LNCaP clone FGC (cell line): ENCODE results near the gene MILR1.
"Not testable (repeated sequence)": the region's sequence is repeated elsewhere in the genome, so short reads cannot be mapped to it uniquely, and the experiment has no call there.

Source experiments
- DNase-seq: peaks from one replicate; pipeline ENCODE4 v3.0.0-alpha.2; 2011; ENCODE audit warnings: low read depth
- H3K4me3 ChIP-seq: 2 replicates; pipeline ENCODE4 v1.5.1; 2011; ENCODE audit warnings: mild to moderate bottlenecking, low read depth, low read length, control low read depth
- CTCF ChIP-seq: IDR thresholded peaks from 2 replicates; pipeline ENCODE4 v1.5.1; 2012; ENCODE audit warnings: mild to moderate bottlenecking; ENCODE audit not compliant: control insufficient read depth, insufficient read depth; ENCODE audit errors: extremely low read depth

MILR1 gene

DNA sequence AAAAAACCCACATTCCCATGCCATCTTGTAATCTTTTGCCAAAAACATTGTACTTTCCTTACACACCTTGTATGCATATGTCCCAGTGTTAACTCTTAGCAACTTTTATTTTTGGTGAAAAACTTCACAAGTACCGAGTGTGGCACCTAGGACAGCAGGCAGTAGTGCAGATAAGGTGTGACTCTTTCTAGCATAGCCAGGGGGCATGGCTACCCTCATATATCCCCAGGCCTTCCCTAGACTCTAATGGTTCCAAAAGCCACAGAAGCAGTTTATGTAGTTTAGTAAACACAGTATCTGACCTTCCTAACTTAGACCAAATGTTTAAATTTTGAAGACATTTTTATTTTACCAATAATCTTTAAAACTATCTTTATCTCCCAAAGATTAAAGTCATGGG, 20.5 kb upstream of the MILR1 start:
- H3K4me3 ChIP-seq: no peak overlapping the region
- no peak for DNase-seq
- TF ChIP-seq CTCF: no peak

DNA sequence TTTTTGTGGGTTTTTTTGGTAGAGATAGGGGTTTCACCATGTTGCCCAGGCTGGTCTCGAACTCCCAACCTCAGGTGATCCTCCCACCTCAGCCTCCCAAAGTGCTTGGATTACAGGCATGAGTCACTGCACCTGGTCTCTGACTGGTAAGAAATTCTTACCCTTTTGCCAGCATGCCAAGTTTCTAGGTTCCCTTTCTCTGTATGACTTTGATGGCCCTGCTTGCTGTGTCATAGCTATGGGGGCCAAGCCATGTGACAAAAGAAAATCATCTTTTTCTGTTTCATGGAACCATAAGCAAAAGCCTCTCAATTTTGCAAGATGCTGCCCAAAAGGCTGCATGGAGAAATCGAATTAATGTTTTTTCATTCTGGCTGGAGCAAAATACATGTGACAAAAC, 18.9 kb upstream of the MILR1 start:
- not testable (repeated sequence) for H3K4me3 ChIP-seq, DNase-seq

GRCh38 chr17:64431534-64431933, 17.4 kb upstream of the MILR1 start:
- H3K4me3 ChIP-seq: no peak overlapping the region
- TF ChIP-seq CTCF: no peak
- DNase-seq: no peak

- TF ChIP-seq CTCF: no peak
- no peak overlapping the region for H3K4me3 ChIP-seq
- no peak for DNase-seq
Measured at GRCh38 chr17:64437944-64438525, 10.9 kb upstream of the MILR1 start.

DNA sequence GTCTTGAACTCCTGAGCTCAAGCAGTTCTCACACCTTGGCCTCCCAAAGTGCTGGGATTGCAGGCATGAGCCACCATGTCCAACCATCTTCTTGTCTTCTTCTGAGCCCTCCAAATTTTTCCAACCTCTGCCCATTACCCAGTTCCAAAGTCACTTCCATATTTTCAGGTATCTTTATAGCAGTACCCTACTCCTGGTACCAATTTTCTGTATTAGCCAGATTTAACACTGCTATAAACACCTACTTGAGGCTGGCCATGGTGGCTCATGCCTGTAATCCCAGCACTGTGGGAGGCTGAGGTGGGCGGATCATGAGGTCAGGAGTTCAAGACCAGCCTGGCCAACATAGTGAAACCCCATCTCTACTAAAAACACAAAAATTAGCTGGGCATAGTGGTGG, 9.4 kb upstream of the MILR1 start:
- DNase-seq, H3K4me3 ChIP-seq: not testable (repeated sequence)

DNA sequence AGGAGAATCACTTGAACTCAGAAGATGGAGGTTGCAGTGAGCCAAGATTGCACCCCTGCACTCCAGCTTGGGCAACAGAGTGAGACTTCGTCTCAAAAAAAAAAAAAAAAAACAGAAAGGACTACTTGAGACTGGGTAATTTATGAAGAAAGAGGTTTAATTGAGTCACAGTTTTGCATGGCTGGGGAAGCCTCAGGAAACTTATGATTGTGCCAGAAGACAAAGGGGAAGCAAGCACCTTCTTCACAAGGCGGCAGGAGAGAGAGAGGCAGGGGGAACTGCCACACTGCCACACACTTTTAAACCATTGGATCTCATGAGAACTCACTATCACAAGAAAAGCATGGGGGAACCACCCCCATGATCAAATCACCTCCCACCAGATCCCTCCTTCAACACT, 9.0 kb upstream of the MILR1 start:
- no peak for DNase-seq
- TF ChIP-seq CTCF: no peak
- H3K4me3 ChIP-seq: no peak overlapping the region

DNA sequence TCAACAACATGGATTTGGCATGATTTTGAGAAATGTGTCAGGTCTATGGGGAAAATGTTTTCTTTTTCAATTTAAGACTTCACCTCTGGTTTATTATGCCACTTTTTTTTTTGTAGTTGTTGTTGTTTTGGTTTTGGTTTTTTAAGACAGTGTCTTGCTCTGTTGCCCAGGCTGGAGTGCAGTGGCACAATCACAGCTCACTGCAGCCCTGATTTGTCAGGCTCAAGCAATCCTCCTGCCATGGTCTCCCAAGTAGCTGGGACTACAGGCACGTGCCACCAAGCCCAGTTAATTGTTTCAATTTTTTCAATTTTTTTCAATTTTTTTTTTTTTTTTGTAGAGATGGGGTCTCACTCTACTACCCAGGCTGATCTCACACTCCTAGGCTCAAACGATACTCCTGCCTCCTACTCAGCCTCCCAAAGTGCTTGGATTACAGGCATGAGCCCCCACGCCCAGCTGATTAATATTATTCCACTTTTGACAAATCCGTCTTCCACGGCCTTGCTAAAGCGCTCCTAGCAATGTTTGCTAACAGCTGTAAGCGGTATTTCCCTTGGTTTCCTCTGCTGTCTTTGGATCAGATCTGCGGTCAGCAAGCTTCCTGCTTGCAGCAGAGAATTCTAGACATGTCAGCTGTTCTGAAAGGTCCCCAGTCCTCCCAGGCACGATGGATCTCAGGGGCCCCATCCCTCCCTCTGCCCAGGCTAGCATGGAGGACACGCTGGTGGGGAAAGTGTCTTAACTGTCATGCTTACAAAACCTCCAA, 7.0 kb upstream of the MILR1 start:
- TF ChIP-seq CTCF: no peak
- DNase-seq: no peak
- H3K4me3 ChIP-seq: no peak overlapping the region

GRCh38 chr17:64442541-64442971, 6.4 kb upstream of the MILR1 start:
- no peak for DNase-seq
- H3K4me3 ChIP-seq: no peak overlapping the region
- no peak for TF ChIP-seq CTCF
